ENCODE results near the gene FGF7. TPM values are rescaled to one million over a fixed set of nuclear protein-coding genes. Genes with fewer than 3 reads are reported as not detected.

The FGF7 gene
- total RNA-seq, 1 experiment from 2014 or later: not detected

DNA sequence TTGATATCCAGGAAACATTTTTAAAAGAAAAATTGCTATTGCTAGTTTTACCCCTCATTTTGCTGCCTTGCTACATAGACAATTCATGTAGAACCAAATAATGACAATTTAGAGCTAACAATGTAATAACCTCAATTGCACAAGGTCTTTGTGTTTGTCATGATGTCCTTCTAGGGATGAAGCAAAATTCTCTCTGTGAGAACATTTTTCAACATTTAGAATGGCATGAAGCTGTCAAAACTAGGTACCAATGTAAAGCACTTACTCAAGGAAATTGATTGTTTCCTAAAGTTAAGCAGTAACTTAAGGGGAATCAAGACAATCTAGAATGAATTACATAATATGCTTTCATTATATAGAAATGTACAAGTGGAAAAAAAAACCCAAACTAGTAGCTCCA lies 7.9 kb upstream of the FGF7 start:
- Histone ChIP-seq H3K79me1 (ENCODE audit: insufficient read depth, low read depth, low read length, poor library complexity, severe bottlenecking) (no peaks in the 10 kb centered on the region), H2BK5ac (ENCODE audit: insufficient read length, low read length) (no peak overlapping the region), H4K5ac (ENCODE audit: insufficient read length, low read depth, low read length) (no peak overlapping the region), H3T11ph (ENCODE audit: low read length) (no peak overlapping the region), H3K18ac (ENCODE audit: insufficient read length, low read depth, low read length) (no peak overlapping the region), H4K20me1 (ENCODE audit: control insufficient read depth, insufficient read depth, insufficient read length) (no peaks in the 10 kb centered on the region), H3K9me3 (ENCODE audit: control insufficient read depth, low read depth, low read length) (no peaks in the 10 kb centered on the region), H2BK15ac (ENCODE audit: low read depth, low read length) (no peak overlapping the region), H3K4me1 (ENCODE audit: insufficient read depth, low read length) (no peaks in the 10 kb centered on the region), H3K4me2 (ENCODE audit: insufficient read depth, insufficient read length, low read length) (no peak overlapping the region), H3K23ac (ENCODE audit: insufficient read length, low read depth, low read length) (no peak overlapping the region), H3K4ac (ENCODE audit: low read depth, low read length) (no peak overlapping the region), H4K91ac (ENCODE audit: insufficient read length, low read depth, low read length) (no peak overlapping the region), H3K14ac (ENCODE audit: insufficient read depth, low read length) (no peak overlapping the region), H4K8ac (replicated peaks; ENCODE audit: insufficient read length, low read depth, low read length) (no peak overlapping the region), H2BK120ac (ENCODE audit: low read depth, low read length, poor library complexity, severe bottlenecking) (no peak overlapping the region), H2AK5ac (ENCODE audit: insufficient read length, low read length) (no peak overlapping the region), H3K27ac (ENCODE audit: insufficient read length, low read depth, low read length) (no peak overlapping the region), H3K27me3 (ENCODE audit: insufficient read depth, low read length) (no peaks in the 10 kb centered on the region), H3K9ac (ENCODE audit: extremely low read depth, insufficient read length, low read length) (no peak overlapping the region), H2AFZ (ENCODE audit: low read length) (no peak overlapping the region), H2BK12ac (ENCODE audit: insufficient read length, low read depth, low read length) (no peak overlapping the region), H3K56ac (ENCODE audit: insufficient read length, low read depth, low read length) (no peak overlapping the region), H2BK20ac (ENCODE audit: low read depth, low read length, poor library complexity, severe bottlenecking) (no peak overlapping the region), H3K23me2 (ENCODE audit: insufficient read length, low read depth, low read length, poor library complexity, severe bottlenecking) (no peaks in the 10 kb centered on the region), H3K79me2 (ENCODE audit: insufficient read depth, low read length) (no peaks in the 10 kb centered on the region)
- no peak for DNase-seq
- no peak for TF ChIP-seq CTCF (conservative IDR thresholded peaks at IDR 0.05)
- Mint-ChIP-seq H3K27me3 (ENCODE audit: low read depth) (no peaks in the 10 kb centered on the region), H3K4me1 (no peaks in the 10 kb centered on the region), H3K9me3 (no peaks in the 10 kb centered on the region; a peak in 1 of 5 replicates), H3K27ac (no peak overlapping the region), H3K4me3 (no peak overlapping the region), H3K36me3 (ENCODE audit: insufficient read depth in 1 of 3, low read depth in 3 of 3) (no peaks in the 10 kb centered on the region; a peak in 1 of 7 replicates)
